ENCODE measurements around the gene PSMA8.
"Not testable (repeated sequence)": the region's sequence is repeated elsewhere in the genome, so short reads cannot be mapped to it uniquely, and the experiment has no call there.

PSMA8 gene

DNA sequence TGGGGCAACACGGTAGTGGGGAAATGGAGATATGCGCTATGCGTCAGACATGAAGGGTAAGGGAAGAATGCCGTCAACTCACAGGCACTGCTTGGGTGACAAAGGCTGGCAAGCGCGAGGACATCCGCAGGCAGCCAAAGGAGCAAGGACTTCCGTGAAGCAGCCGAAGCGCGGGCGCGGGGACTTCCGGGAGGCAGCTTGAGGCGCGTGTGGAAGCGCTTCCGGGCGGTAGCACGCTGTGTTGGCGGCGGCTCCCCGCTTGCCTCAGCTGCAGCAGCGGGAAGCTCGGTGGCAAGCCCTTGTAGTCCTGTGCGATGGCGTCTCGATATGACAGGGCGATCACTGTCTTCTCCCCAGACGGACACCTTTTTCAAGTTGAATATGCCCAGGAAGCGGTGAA lies at the start of gene PSMA8:
PSMA8 (plus strand) TSS at position 218 of the 400 bp plus-strand sequence; CDS start at position 315, 97 bp downstream.
- DNase-seq, result no peak

DNA sequence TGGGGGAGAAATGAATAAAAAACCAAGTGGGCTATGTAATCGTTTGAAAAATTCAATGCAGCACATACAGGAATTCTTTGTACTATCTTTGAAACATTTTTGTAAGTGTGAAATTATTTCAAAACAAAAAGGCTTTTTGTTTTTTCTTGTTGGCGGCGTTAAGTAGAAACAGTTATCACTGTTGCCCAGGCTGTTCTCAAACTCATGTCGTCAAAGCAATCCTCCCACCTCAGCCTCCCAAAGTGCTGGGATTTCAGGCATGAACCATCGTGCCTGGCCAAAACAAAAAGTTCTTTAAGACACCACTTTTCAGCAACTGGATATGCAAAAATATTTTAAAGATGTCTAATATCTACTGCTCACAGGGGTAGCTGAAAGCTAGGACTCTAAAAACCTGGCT lies 48.6 kb upstream of the PSMA8 start:
- DNase-seq, result no peak

- no peak for DNase-seq
Observed at GRCh38 chr18:26086959-26087358, 46.7 kb upstream of the PSMA8 start.

- DNase-seq, result peak; percentile 15
Observed at GRCh38 chr18:26088487-26088886, 45.2 kb upstream of the PSMA8 start.

DNA sequence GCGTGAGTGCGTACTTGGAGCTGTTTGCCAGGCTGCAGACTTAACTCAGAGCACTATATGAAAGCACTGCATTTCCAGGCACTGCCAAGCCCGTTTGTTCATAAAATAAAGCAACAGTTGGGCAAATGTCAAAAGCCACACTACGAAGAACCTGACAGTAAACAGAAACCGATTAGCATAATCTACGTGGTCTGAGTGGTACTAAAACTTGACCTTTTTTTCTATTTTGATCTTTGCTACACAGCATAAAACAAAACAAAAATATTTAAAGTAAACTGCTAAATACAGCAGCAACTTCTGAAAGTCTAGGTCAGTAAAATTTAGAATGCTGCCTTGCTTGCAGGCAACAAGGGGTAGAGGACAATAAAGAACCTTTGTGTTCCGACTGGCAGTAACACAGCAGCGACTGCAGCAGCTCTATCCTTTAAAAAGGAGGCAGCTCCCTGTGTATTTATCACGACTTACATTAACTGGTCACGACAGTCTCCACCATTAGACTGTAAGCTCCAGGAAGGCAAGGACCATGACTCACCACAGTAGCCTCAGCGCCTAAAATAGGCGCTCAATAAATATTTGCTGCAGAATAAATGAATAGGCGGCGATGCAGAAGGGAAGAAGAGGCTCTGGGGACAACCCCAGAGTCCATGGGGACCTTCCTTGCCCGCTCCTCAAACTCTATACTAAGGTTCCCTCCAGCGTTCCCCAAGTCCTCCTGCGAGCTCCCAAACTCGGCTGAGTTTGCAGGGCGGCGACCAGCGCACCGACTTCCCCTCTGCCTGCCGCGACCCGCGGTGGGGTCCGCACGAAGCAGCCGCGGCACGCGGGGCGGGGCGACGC lies 44.2 kb upstream of the PSMA8 start:
- peak; percentile 53 for DNase-seq

DNA sequence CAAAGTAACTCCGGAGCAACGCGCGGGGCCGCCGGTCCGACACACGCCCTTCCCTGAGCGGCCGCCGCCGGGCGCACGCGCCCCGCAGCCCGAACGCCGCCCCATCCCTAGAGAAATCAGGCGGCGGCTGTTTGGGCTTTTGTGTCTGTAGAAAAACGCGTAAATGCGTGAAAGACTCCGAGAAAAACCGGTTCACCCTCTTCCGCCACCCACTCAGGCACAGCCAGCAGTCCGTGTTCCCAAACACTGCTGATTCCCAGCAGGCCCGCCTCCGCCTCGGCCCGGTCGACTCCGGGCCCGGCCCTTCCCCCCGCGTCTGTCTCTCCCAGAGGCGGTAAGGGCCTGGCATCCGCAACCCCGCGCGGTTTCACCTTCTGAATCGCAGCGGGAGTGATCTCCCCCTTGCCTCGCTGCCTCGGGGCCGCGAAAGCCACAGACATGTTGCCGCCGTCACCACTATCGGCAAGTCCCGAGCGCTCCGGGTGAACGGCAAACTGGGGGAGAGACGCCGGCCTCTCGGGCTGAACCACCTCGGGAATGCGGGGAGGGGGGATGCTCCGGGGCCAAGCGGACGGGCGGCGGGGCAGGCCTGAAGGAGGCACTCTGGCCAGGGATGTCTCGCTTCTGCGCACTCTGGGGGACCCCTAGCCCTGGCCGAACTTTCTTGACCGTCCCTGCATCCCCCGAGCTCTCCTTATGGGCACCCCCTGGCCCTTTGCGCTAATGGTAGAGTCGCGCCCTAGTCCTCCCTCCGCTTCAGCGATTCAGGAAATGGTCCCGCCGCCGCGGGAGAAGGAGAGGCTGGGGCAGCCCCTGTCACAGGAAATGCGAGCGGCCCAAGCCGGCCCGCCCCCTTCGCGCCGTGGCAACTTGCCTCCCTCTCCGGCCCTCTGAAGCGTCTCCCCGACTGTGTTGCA lies 43.3 kb upstream of the PSMA8 start, which contains the start of gene SS18:
SS18 (minus strand) TSS at position 484 of the 917 bp plus-strand sequence; CDS start at position 440, 44 bp downstream.
- DNase-seq, result peak; percentile 95

GRCh38 chr18:26091047-26091630 lies 42.5 kb upstream of the PSMA8 start:
- no peak for DNase-seq

DNA sequence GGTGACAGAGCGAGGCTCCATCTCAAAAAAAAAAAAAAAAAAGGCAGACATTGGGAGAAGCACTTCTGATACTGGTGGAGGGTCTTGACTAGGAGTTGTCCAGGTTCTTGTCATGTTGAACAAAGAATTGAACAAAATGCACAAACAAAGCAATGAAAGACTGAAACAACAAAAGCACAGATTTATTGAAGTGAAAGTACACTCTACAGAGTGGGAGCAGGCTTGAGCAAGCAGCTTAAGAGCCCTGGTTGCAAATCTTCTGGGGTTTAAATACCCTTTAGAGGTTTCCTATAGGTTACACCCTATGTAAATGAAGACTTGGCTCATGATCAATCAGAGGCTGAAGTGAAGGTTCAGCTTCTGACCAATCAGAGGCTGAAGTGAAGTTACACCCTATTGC lies 36.8 kb upstream of the PSMA8 start:
- no peak for DNase-seq

DNA sequence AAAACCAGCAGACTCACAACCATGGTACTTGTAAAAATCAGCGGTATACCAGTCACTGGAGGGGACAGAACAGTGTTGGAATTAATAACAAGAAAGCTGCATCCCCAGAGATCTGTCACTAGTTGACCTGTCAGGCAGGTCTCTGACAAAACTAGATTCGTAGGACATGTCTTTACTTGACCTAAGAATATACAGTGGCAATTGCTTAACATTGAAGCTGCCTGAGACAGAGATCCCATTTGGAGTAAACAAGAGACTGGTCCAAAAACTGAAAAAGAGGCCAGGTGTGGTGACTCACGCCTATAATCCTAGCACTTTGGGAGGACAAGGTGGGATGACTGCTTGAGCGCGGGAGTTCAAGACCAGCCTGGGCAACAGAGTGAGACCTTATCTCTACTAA lies 36.1 kb upstream of the PSMA8 start:
- no peak for DNase-seq

GRCh38 chr18:26103579-26103978 lies 30.1 kb upstream of the PSMA8 start:
- no peak for DNase-seq

- DNase-seq, result no peak
Observed at GRCh38 chr18:26104035-26104434, 29.6 kb upstream of the PSMA8 start.

DNA sequence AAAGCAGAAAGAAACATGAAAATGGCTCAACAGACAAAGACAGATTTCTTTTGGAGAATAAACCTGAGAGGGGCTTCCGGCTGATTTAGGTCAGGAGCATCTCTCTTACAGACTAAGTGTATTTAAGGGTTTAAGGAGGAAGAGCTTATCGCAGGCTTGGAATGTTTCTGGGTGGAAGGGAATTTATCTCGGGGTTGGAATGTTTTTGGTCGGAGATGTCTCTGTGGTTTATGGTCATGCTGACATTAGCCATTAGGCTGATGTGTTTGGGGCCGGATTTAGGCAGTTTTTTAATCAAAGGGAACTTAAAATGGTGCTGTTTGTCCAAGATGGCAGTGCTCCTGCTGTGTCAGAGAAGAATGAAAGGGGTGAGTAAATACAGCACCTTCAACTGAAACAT lies 14.4 kb upstream of the PSMA8 start:
- DNase-seq, result peak; percentile 20

- no peak for DNase-seq
Observed at GRCh38 chr18:26121476-26121875, 12.2 kb upstream of the PSMA8 start.

- not testable (repeated sequence) for DNase-seq
Observed at GRCh38 chr18:26121994-26122393, 11.7 kb upstream of the PSMA8 start.

- DNase-seq, result no peak
Observed at GRCh38 chr18:26127786-26128185, 5.9 kb upstream of the PSMA8 start.

DNA sequence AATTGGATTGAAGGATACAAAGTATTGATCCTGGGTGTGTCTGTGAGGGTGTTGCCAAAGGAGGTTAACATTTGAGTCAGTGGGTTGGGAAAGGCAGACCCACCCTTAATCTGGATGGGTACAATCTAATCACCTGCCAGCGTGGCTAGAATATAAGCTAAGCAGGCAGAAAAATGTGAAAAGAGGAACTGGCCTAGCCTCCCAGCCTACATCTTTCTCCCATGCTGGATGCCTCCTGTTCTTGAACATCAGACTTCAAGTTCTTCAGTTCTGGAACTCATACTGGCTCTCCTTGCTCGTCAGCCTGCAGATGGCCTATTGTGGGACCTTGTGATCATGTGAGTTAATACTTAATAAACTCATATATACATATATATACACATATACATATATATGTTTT lies 5.5 kb upstream of the PSMA8 start:
- not testable (repeated sequence) for DNase-seq

GRCh38 chr18:26134107-26134506 lies 438 bp downstream of the PSMA8 start:
- DNase-seq, result no peak

GRCh38 chr18:26135548-26135947 lies 1.9 kb downstream of the PSMA8 start:
- DNase-seq, result no peak

- no peak for DNase-seq
Observed at GRCh38 chr18:26157326-26157725, 23.7 kb downstream of the PSMA8 start.

- no peak for DNase-seq
Observed at GRCh38 chr18:26159353-26159752, 25.7 kb downstream of the PSMA8 start.

- no peak for DNase-seq
Observed at GRCh38 chr18:26164571-26164970, 30.9 kb downstream of the PSMA8 start.

GRCh38 chr18:26167592-26167991 lies 33.9 kb downstream of the PSMA8 start:
- not testable (repeated sequence) for DNase-seq

DNA sequence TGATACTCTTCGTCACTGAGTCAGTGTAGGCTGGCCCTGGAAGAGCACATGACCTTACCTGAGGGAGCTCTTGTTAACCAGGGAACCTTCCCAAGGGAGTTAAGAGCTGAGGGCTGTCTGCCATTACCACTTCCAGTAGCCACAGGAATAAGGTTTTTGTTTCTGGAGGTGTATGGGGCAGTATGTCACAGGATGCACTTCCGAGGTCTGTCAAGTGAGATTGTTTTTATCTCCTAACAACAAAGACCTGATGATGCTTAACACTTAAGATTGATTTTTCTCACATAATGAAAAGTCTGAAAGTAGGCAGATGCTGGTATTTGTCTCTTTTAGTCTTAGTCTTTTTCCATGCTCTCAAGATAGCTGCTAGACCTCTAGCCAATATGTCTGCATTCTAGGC lies 41.8 kb downstream of the PSMA8 start:
- DNase-seq, result no peak

All from EL (cell line).